SH-SY5Y (cell line): Measurements from ENCODE around the gene NTSR1.

Experiments used
- GATA2 ChIP-seq: IDR thresholded peaks from 2 replicates; pipeline ENCODE4 v1.6.1; 2011; ENCODE audit warnings: mild to moderate bottlenecking, low read depth, low read length
- GATA3 ChIP-seq: IDR thresholded peaks from 2 replicates; pipeline ENCODE4 v1.6.1; 2011; ENCODE audit warnings: low read depth, mild to moderate bottlenecking, low read length, moderate library complexity

GRCh38 chr20:62723351-62723750 lies 14.7 kb downstream of the NTSR1 start:
- TF ChIP-seq GATA2 = no peak
- no peak for TF ChIP-seq GATA3
